ENCODE data around the gene SPATA9. TPM values are rescaled to one million over a fixed set of nuclear protein-coding genes. Genes with fewer than 3 reads are reported as not detected.

SPATA9 gene
- total RNA-seq, 2 donors from 2014 or later, result 0.70 to 2.0 TPM

GRCh38 chr5:95725071-95725820 is 42.5 kb upstream of the SPATA9 start:
- no peaks in the 10 kb centered on the region for H3K9me3 Mint-ChIP-seq
- no peak overlapping the region for H3K9ac ChIP-seq (ENCODE audit: extremely low read depth, low read length, poor library complexity, severe bottlenecking)
- no peak overlapping the region for H3K4me3 Mint-ChIP-seq
- H3K27me3 ChIP-seq (ENCODE audit: control insufficient read depth, insufficient read depth, low read length, poor library complexity, severe bottlenecking), result no peaks in the 10 kb centered on the region
- H3K27ac ChIP-seq (ENCODE audit: low read depth, low read length), result no peak overlapping the region
- H3K36me3 ChIP-seq (ENCODE audit: control insufficient read depth, insufficient read depth, low read length), result peaks cover 59% of the 10 kb centered on the region
- no peaks in the 10 kb centered on the region for H3K9me3 ChIP-seq (ENCODE audit: control insufficient read depth, low read length)
- no peak for TF ChIP-seq CTCF (conservative IDR thresholded peaks at IDR 0.05)
- H3K36me3 Mint-ChIP-seq (ENCODE audit: low read depth), result no peaks in the 10 kb centered on the region
- no peak overlapping the region for H3K27ac Mint-ChIP-seq
- H3K4me1 Mint-ChIP-seq, result peaks cover 58% of the 10 kb centered on the region
- H3K4me3 ChIP-seq (ENCODE audit: low read length), result no peak overlapping the region
- no peaks in the 10 kb centered on the region for H3K27me3 Mint-ChIP-seq (ENCODE audit: insufficient read depth)
- peaks cover 4% of the 10 kb centered on the region for H3K4me1 ChIP-seq (ENCODE audit: control insufficient read depth, insufficient read depth, low read length)
- WGBS, 2 experiments (ENCODE audit: insufficient coverage in 1 of 2, insufficient read length in 1 of 2), result 83 to 90% methylated on average over 1 to 5 of the region's 5 CpGs
- DNase-seq, result no peak

- no peaks in the 10 kb centered on the region for H3K9me3 ChIP-seq (ENCODE audit: control insufficient read depth, low read length)
- no peak for TF ChIP-seq CTCF (conservative IDR thresholded peaks at IDR 0.05)
- peaks cover 70% of the 10 kb centered on the region for H3K36me3 ChIP-seq (ENCODE audit: control insufficient read depth, insufficient read depth, low read length)
- peaks cover 4% of the 10 kb centered on the region for H3K4me1 ChIP-seq (ENCODE audit: control insufficient read depth, insufficient read depth, low read length)
- Mint-ChIP-seq H3K27ac (peak overlapping the region; percentile 48), H3K36me3 (ENCODE audit: low read depth) (no peaks in the 10 kb centered on the region), H3K27me3 (ENCODE audit: insufficient read depth) (no peaks in the 10 kb centered on the region), H3K4me3 (no peak overlapping the region), H3K4me1 (peaks cover 50% of the 10 kb centered on the region), H3K9me3 (no peaks in the 10 kb centered on the region)
- DNase-seq, result peak; percentile 77
- WGBS, 2 experiments (ENCODE audit: insufficient coverage in 1 of 2, insufficient read length in 1 of 2), result 50 to 59% methylated on average over 1 to 3 of the region's 5 CpGs
- no peak overlapping the region for H3K4me3 ChIP-seq (ENCODE audit: low read length)
- no peak overlapping the region for H3K27ac ChIP-seq (ENCODE audit: low read depth, low read length)
- H3K27me3 ChIP-seq (ENCODE audit: control insufficient read depth, insufficient read depth, low read length, poor library complexity, severe bottlenecking), result no peaks in the 10 kb centered on the region
- H3K9ac ChIP-seq (ENCODE audit: extremely low read depth, low read length, poor library complexity, severe bottlenecking), result no peak overlapping the region
Observed at GRCh38 chr5:95723632-95724369, 41.0 kb upstream of the SPATA9 start.

GRCh38 chr5:95721582-95722295 is 38.9 kb upstream of the SPATA9 start:
- no peaks in the 10 kb centered on the region for H3K36me3 Mint-ChIP-seq (ENCODE audit: low read depth)
- no peak overlapping the region for H3K4me3 Mint-ChIP-seq
- H3K27ac ChIP-seq (ENCODE audit: low read depth, low read length), result no peak overlapping the region
- H3K27me3 Mint-ChIP-seq (ENCODE audit: insufficient read depth), result no peaks in the 10 kb centered on the region
- no peak for DNase-seq
- H3K36me3 ChIP-seq (ENCODE audit: control insufficient read depth, insufficient read depth, low read length), result peaks cover 70% of the 10 kb centered on the region
- H3K9me3 Mint-ChIP-seq, result no peaks in the 10 kb centered on the region
- TF ChIP-seq CTCF (conservative IDR thresholded peaks at IDR 0.05), result no peak
- no peaks in the 10 kb centered on the region for H3K9me3 ChIP-seq (ENCODE audit: control insufficient read depth, low read length)
- no peak overlapping the region for H3K4me3 ChIP-seq (ENCODE audit: low read length)
- H3K4me1 ChIP-seq (ENCODE audit: control insufficient read depth, insufficient read depth, low read length), result peaks cover 5% of the 10 kb centered on the region
- H3K9ac ChIP-seq (ENCODE audit: extremely low read depth, low read length, poor library complexity, severe bottlenecking), result no peak overlapping the region
- 75 to 96% methylated on average over 1 of the region's 1 CpG for WGBS, 2 experiments (ENCODE audit: insufficient coverage in 1 of 2, insufficient read length in 1 of 2)
- no peak overlapping the region for H3K27ac Mint-ChIP-seq
- H3K27me3 ChIP-seq (ENCODE audit: control insufficient read depth, insufficient read depth, low read length, poor library complexity, severe bottlenecking), result no peaks in the 10 kb centered on the region
- H3K4me1 Mint-ChIP-seq, result peaks cover 31% of the 10 kb centered on the region

Measured in endodermal cell (in vitro differentiated cells).